A673 (cell line): ENCODE data around the gene NAGLU. TPM values are rescaled to one million over a fixed set of nuclear protein-coding genes. Genes with fewer than 3 reads are reported as not detected.
A peak's percentile ranks its signal among the peaks of the same experiment; 100 is the strongest.

Source experiments
- BruUV-seq: library from RNA; stranded (reverse); fragments of 400-500 nt; replicated peaks from 2 replicates; lab custom pipeline; 2021; lab: Mats Ljungman, UMichigan
- CTCF ChIA-PET: fragments of 300-600 bp; sonication (Branson Sonifier 250); formaldehyde crosslinking; loops from one replicate; lab custom pipeline; 2022; ENCODE audit warnings: antibody characterized with exemption; lab: Charles Lee
- POLR2A ChIA-PET: fragments of 300-600 bp; sonication (Branson Sonifier 250); formaldehyde crosslinking; loops from one replicate; lab custom pipeline; 2022; ENCODE audit warnings: antibody characterized with exemption; ENCODE audit not compliant: low non-redundant PET; lab: Charles Lee
- DNase-seq: peaks from one replicate; pipeline ENCODE4 v3.0.0-alpha.2; 2015; ENCODE audit warnings: low spot score
- H3K27ac ChIP-seq: fragments of 200-600 bp; sonication (generic); 2 replicates; pipeline ENCODE4 v1.5.1; 2016; ENCODE audit warnings: mixed run types, low read depth, mild to moderate bottlenecking, mixed read lengths, antibody characterized with exemption, low read length; ENCODE audit not compliant: poor library complexity, severe bottlenecking
- H3K27me3 ChIP-seq: fragments of 200-600 bp; sonication (generic); replicated peaks from 2 replicates; pipeline ENCODE4 v1.6.1; 2017; ENCODE audit warnings: mixed run types, low read depth, mild to moderate bottlenecking, mixed read lengths, antibody characterized with exemption, low read length; ENCODE audit not compliant: insufficient read depth, poor library complexity
- H3K36me3 ChIP-seq: fragments of 200-600 bp; sonication (generic); 2 replicates; pipeline ENCODE4 v1.6.1; 2016; ENCODE audit warnings: mixed run types, mild to moderate bottlenecking, mixed read lengths, antibody characterized with exemption, low read length; ENCODE audit not compliant: insufficient read depth, poor library complexity, severe bottlenecking
- H3K4me1 ChIP-seq: fragments of 200-600 bp; sonication (generic); 2 replicates; pipeline ENCODE4 v1.6.1; 2017; ENCODE audit warnings: mixed run types, mild to moderate bottlenecking, mixed read lengths, antibody characterized with exemption, low read length; ENCODE audit not compliant: insufficient read depth, poor library complexity, severe bottlenecking
- H3K4me3 ChIP-seq: fragments of 200-600 bp; sonication (generic); 2 replicates; pipeline ENCODE4 v1.5.1; 2016; ENCODE audit warnings: low read depth, mixed run types, mild to moderate bottlenecking, mixed read lengths, low read length; ENCODE audit not compliant: poor library complexity, severe bottlenecking
- H3K9me3 ChIP-seq: fragments of 200-600 bp; sonication (generic); 2 replicates; pipeline ENCODE4 v1.6.1; 2016; ENCODE audit warnings: mixed run types, low read depth, mild to moderate bottlenecking, mixed read lengths, antibody characterized with exemption, low read length; ENCODE audit not compliant: poor library complexity, severe bottlenecking
- EZH2 ChIP-seq: fragments of 200-600 bp; sonication (generic); IDR thresholded peaks from 2 replicates; pipeline ENCODE4 v1.6.1; 2017; ENCODE audit warnings: borderline replicate concordance, low read depth, mild to moderate bottlenecking, mixed read lengths, antibody characterized with exemption, low read length; ENCODE audit not compliant: poor library complexity, severe bottlenecking
- intact Hi-C: fragments of 100-400 bp; cut with micrococcal nuclease; formaldehyde crosslinking; loops from one replicate; pipeline ENCODE4 v1.10.0; 2022; ENCODE audit not compliant: unreplicated experiment
- total RNA-seq: library from RNA; stranded (reverse); gene quantifications from 2 replicates; pipeline ENCODE4 v1.2.3, GENCODE V29; 2021
- TF ChIP-seq, protein P1 (sequence below): fragments of 300-800, 200-600 bp; sonication (generic); conservative IDR thresholded peaks from 2 replicates; pipeline ENCODE4 v1.5.1; 2017; ENCODE audit warnings: low read depth, mild to moderate bottlenecking, antibody characterized with exemption, low read length, moderate library complexity, mixed read lengths

The NAGLU gene
- total RNA-seq, 1 experiment from 2014 or later: 9.6 TPM

DNA sequence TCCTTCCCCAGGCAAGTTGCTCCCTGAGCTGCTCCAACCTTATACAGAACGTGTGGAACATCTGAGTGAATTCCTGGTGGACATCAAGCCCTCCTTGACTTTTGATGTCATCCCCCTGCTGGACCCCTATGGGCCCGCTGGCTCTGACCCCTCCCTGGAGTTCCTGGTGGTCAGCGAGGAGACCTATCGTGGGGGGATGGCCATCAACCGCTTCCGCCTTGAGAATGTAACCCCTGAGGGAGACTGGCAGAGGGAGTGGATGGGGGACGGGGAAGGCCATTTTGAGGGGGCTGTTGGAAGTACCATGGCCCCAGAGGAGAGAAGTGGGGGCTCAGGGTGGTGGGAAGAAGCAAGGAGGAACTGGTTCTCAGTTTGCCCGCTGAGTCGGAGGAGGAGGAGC lies 27.9 kb downstream of the NAGLU start:
- POLR2A ChIA-PET: no interaction called here
- BruUV-seq: no TSS peak

DNA sequence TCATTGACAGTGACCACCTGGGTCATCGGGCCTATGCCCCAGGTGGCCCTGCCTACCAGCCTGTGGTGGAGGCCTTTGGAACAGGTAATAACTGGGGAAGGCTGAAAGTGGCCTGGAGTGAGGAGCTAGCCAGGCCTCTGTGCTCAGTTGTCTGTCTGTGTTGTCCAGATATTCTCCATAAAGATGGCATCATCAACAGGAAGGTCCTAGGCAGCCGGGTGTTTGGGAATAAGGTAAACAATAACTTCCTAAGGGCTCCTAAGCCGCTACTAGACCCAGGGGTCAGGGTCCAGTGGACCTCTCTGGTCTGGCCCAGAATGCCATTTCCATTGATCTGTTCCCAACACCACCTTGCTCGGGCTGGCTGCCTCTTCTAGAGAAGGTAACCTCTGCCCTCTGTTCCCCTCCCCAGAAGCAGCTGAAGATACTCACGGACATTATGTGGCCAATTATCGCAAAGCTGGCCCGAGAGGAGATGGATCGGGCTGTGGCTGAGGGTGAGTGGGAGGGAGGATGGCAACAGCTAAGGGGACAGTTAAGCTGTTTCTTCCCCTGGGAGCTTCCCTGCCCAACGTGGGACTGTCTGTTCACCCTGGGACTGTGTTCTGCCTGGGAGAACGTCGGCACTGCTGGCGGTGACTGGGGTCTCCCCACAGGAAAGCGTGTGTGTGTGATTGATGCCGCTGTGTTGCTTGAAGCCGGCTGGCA lies 28.9 kb downstream of the NAGLU start:
- H3K36me3 ChIP-seq: peaks cover 28% of the 10 kb centered on the region
- intact Hi-C loops: no loop called here
- no TSS peak for BruUV-seq
- ChIA-PET CTCF (no interaction called here), POLR2A (no interaction called here)
- no peaks in the 10 kb centered on the region for H3K27me3 ChIP-seq
- no peak for DNase-seq
- H3K27ac ChIP-seq: no peak overlapping the region
- H3K9me3 ChIP-seq: no peaks in the 10 kb centered on the region
- peaks cover 10% of the 10 kb centered on the region for H3K4me1 ChIP-seq
- H3K4me3 ChIP-seq: no peak overlapping the region
- TF ChIP-seq, protein P1, sequence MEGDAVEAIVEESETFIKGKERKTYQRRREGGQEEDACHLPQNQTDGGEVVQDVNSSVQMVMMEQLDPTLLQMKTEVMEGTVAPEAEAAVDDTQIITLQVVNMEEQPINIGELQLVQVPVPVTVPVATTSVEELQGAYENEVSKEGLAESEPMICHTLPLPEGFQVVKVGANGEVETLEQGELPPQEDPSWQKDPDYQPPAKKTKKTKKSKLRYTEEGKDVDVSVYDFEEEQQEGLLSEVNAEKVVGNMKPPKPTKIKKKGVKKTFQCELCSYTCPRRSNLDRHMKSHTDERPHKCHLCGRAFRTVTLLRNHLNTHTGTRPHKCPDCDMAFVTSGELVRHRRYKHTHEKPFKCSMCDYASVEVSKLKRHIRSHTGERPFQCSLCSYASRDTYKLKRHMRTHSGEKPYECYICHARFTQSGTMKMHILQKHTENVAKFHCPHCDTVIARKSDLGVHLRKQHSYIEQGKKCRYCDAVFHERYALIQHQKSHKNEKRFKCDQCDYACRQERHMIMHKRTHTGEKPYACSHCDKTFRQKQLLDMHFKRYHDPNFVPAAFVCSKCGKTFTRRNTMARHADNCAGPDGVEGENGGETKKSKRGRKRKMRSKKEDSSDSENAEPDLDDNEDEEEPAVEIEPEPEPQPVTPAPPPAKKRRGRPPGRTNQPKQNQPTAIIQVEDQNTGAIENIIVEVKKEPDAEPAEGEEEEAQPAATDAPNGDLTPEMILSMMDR: no peak
- TF ChIP-seq EZH2: no peak

More for the DNA sequence above, 27.9 kb downstream of the NAGLU start:
- CTCF ChIA-PET: no interaction called here
- no peak overlapping the region for H3K4me3 ChIP-seq
- peaks cover 18% of the 10 kb centered on the region for H3K36me3 ChIP-seq
- intact Hi-C loops: no loop called here
- H3K27me3 ChIP-seq: no peaks in the 10 kb centered on the region
- TF ChIP-seq EZH2: no peak
- TF ChIP-seq, protein P1: no peak
- no peaks in the 10 kb centered on the region for H3K9me3 ChIP-seq
- no peak overlapping the region for H3K27ac ChIP-seq
- no peak for DNase-seq
- peaks cover 10% of the 10 kb centered on the region for H3K4me1 ChIP-seq

DNA sequence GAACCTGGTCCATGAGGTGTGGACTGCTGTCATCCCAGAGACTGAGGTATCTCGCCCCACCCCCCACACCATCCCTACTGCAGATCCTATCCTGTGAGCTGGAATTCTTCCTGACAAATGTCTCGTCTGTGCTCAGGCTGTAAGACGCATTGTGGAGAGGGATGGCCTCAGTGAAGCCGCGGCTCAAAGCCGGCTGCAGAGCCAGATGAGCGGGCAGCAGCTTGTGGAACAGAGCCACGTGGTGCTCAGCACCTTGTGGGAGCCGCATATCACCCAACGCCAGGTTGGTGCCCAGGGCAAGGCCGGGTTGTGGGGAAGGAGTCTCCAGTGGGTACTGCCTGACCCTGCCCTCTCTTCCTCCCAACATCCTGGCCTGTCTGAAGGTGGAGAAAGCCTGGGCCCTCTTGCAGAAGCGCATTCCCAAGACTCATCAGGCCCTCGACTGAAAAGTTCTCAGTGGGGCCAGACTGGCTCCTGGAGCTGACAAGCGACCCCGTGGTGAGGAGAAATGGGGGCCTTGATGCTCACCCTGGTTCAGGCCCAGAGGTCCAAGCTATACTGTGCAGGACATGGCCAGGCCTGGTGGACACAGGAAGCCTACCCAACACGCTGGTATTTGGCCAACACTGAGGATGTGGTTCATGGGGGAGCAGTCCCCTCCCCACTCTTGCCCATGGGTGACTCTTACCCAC lies 29.6 kb downstream of the NAGLU start:
- Histone ChIP-seq H3K9me3 (no peaks in the 10 kb centered on the region), H3K36me3 (peaks cover 33% of the 10 kb centered on the region), H3K27me3 (no peaks in the 10 kb centered on the region), H3K4me1 (peaks cover 10% of the 10 kb centered on the region), H3K4me3 (no peak overlapping the region), H3K27ac (no peak overlapping the region)
- ChIA-PET CTCF (no interaction called here), POLR2A (no interaction called here)
- BruUV-seq: TSS peak; percentile 13
- no peak for DNase-seq
- intact Hi-C loops: no loop called here
- TF ChIP-seq EZH2: no peak
- TF ChIP-seq, protein P1: no peak
